A549 (cell line): ENCODE data around the gene STAT1. TPM values are rescaled to one million over a fixed set of nuclear protein-coding genes. Genes with fewer than 3 reads are reported as not detected.
"Not testable (repeated sequence)": the region's sequence is repeated elsewhere in the genome, so short reads cannot be mapped to it uniquely, and the experiment has no call there.

Source experiments
- ATAC-seq, 2 experiments: fragments of 200-7000 bp in 1 of 2; fragments of >200 bp in 1 of 2; cut with Nextera tagmentation in 1 of 2; cut with Tn5 transposase in 1 of 2; 3 replicates each; pipeline versions ENCODE4 v1.8.0 to v1.9.1; 2018 to 2020; ENCODE audit warnings: mild to moderate bottlenecking in 1 of 2, moderate library complexity in 1 of 2
- CTCF ChIA-PET: fragments of 300-600 bp; sonication (Branson Sonifier 250); formaldehyde crosslinking; extraction: SDS; loops from one replicate; lab custom pipeline; 2021; ENCODE audit warnings: antibody characterized with exemption, inconsistent platforms; lab: Yijun Ruan, JAX
- POLR2A ChIA-PET: fragments of 350-600 bp; formaldehyde crosslinking; extraction: SDS; loops from one replicate; lab custom pipeline; 2021; ENCODE audit warnings: antibody characterized with exemption, inconsistent platforms; lab: Yijun Ruan, JAX
- DNase-seq, 2 experiments: peaks; one replicate each; pipeline versions ENCODE4 v3.0.0 to v3.0.0-alpha.2; 2011 to 2016; ENCODE audit warnings: low read depth in 1 of 2, low spot score in 1 of 2
- FAIRE-seq: peaks from 2 replicates; lab custom pipeline; 2011; peaks lifted over from hg19 to GRCh38; lab: Jason Lieb, UNC
- H3K27ac ChIP-seq, 2 experiments: fragments of >200 bp; sonication (Bioruptor Twin); formaldehyde crosslinking; 3 replicates each; pipeline ENCODE4 v1.5.1; 2016 to 2017
- H3K4me1 ChIP-seq: fragments of >200 bp; sonication (Bioruptor Twin); formaldehyde crosslinking; 3 replicates; pipeline ENCODE4 v1.6.1; 2016
- H3K4me2 ChIP-seq: fragments of >200 bp; sonication (Bioruptor Twin); formaldehyde crosslinking; 3 replicates; pipeline ENCODE4 v1.6.1; 2016
- H3K4me3 ChIP-seq: fragments of >200 bp; sonication (Bioruptor Twin); formaldehyde crosslinking; 3 replicates; pipeline ENCODE4 v1.5.1; 2016
- H3K9me3 ChIP-seq: fragments of >200 bp; sonication (Bioruptor Twin); formaldehyde crosslinking; 3 replicates; pipeline ENCODE4 v1.6.1; 2016
- BHLHE40 ChIP-seq: IDR thresholded peaks from 2 replicates; pipeline ENCODE4 v1.6.1; 2012; ENCODE audit warnings: low read depth, low read length, inconsistent platforms
- CEBPB ChIP-seq, 2 experiments: fragments of >200 bp in 1 of 2; sonication (Bioruptor Twin) in 1 of 2; formaldehyde crosslinking in 1 of 2; IDR thresholded peaks; 2 replicates each; pipeline ENCODE4 v1.6.1; 2012 to 2016
- CHD2 ChIP-seq: fragments of 150-350 bp; IDR thresholded peaks from 2 replicates; pipeline ENCODE4 v1.6.1; 2014; ENCODE audit warnings: low read length; ENCODE audit not compliant: partially characterized antibody
- CTCF ChIP-seq: fragments of >200 bp; sonication (Bioruptor Twin); formaldehyde crosslinking; IDR thresholded peaks from 3 replicates; pipeline ENCODE4 v1.5.1; 2016
- EHMT2 ChIP-seq: fragments of 200-600 bp; sonication (generic); IDR thresholded peaks from 2 replicates; pipeline ENCODE4 v1.6.1; 2016; ENCODE audit warnings: antibody characterized with exemption, low read depth, mild to moderate bottlenecking, moderate library complexity
- HOXA7 ChIP-seq: fragments of 250-450 bp; sonication (Bioruptor Pico); IDR thresholded peaks from 2 replicates; pipeline ENCODE4 v1.5.0; 2020; ENCODE audit warnings: mild to moderate bottlenecking, moderate library complexity
- MAFK ChIP-seq: fragments of 450-650 bp; IDR thresholded peaks from 2 replicates; pipeline ENCODE4 v1.6.1; 2014; ENCODE audit not compliant: partially characterized antibody
- MAX ChIP-seq: IDR thresholded peaks from 2 replicates; pipeline ENCODE4 v1.6.1; 2012
- NFE2L2 ChIP-seq: fragments of 150-350 bp; conservative IDR thresholded peaks from 2 replicates; pipeline ENCODE4 v1.6.1; 2014; ENCODE audit warnings: low read length
- NPAS2 ChIP-seq: fragments of 250-450 bp; sonication (Bioruptor Pico); IDR thresholded peaks from 2 replicates; pipeline ENCODE4 v1.8.0; 2022; ENCODE audit warnings: mild to moderate bottlenecking, moderate library complexity, borderline replicate concordance
- PHF8 ChIP-seq: fragments of 200-600 bp; sonication (generic); IDR thresholded peaks from 2 replicates; pipeline ENCODE4 v1.6.1; 2016; ENCODE audit warnings: low read depth, mild to moderate bottlenecking, antibody characterized with exemption, moderate library complexity, borderline replicate concordance
- POLR2A ChIP-seq: IDR thresholded peaks from 2 replicates; pipeline ENCODE4 v1.6.1; 2012; ENCODE audit warnings: mild to moderate bottlenecking, low read length
- RAD21 ChIP-seq, 2 experiments: fragments of >200 bp in 1 of 2; sonication (Bioruptor Twin) in 1 of 2; formaldehyde crosslinking in 1 of 2; IDR thresholded peaks in 1 of 2; conservative IDR thresholded peaks in 1 of 2; 2 replicates in 1 of 2; 3 replicates in 1 of 2; pipeline ENCODE4 v1.6.1; 2012 to 2018; ENCODE audit warnings: inconsistent platforms in 1 of 2
- SMC3 ChIP-seq: fragments of >200 bp; sonication (Bioruptor Twin); formaldehyde crosslinking; IDR thresholded peaks from 3 replicates; pipeline ENCODE4 v1.6.1; 2018; ENCODE audit warnings: inconsistent platforms
- SREBF2 ChIP-seq: fragments of 450-650 bp; IDR thresholded peaks from 2 replicates; pipeline ENCODE4 v1.6.1; 2014; ENCODE audit warnings: mild to moderate bottlenecking, moderate library complexity
- USF2 ChIP-seq: fragments of 450-650 bp; IDR thresholded peaks from 2 replicates; pipeline ENCODE4 v1.6.1; 2014; ENCODE audit warnings: antibody characterized with exemption
- WGBS: methylation state at CpG from one replicate; pipeline ENCODE4 v1.1.6; 2017; ENCODE audit errors: missing lambda C conversion rate; 5-methylcytosine and 5-hydroxymethylcytosine counted together
- polyA plus RNA-seq, 4 experiments: library from polyadenylated mRNA; depleted of rRNA in 3 of 4; stranded (reverse); fragments of >200 nt; fragmentation: RNase III in 1 of 4; extraction: RNeasy Plus Mini Kit Qiagen cat#74134 plus additional on column Dnase treatment in 1 of 4; gene quantifications; 2 replicates in 3 of 4; 3 replicates in 1 of 4; pipeline ENCODE4 v1.2.3, GENCODE V29; 2011 to 2017

STAT1 gene
- polyA plus RNA-seq, 2 of the 4 experiments (the other 2 are of a cell fraction), result 105 to 182 TPM

GRCh38 chr2:190996338-190996946 is 17.5 kb downstream of the STAT1 start:
- Histone ChIP-seq H3K4me2 (no peak overlapping the region), H3K4me3 (no peak overlapping the region), H3K9me3 (no peaks in the 10 kb centered on the region), H3K4me1 (no peaks in the 10 kb centered on the region), H3K27ac (peak overlapping the region in 1 of 2 experiments; percentile 34; a peak in 2 of 6 replicates)
- FAIRE-seq (no peak), DNase-seq (peak; percentile 54 to 74), ATAC-seq (peak; percentile 93 to 95)
- 89% methylated on average over 5 of the region's 5 CpGs for WGBS
- CTCF ChIA-PET, result interaction anchor here (0.7 to 2.8 kb wide), 9 partner anchors 9 to 159 kb away, joined by 3 to 16 read pairs (median 4); no protein-coding TSS in a partner anchor
- POLR2A ChIA-PET, result no interaction called here
- TF ChIP-seq SMC3, result peak; percentile 63
- TF ChIP-seq CTCF, result peak; percentile 72
- peak; percentile 55 to 56; a peak in 4 of 5 replicates for TF ChIP-seq RAD21 (conservative IDR thresholded peaks at IDR 0.05 in 1 of 2, IDR thresholded peaks at IDR 0.05 in 1 of 2)
- TF ChIP-seq USF2, result no peak
- TF ChIP-seq MAX, result no peak
- TF ChIP-seq, all 56 proteins: peak for 3

- CTCF ChIA-PET, result interaction anchor here (1.5 to 2.8 kb wide), 2 partner anchors 7 to 20 kb away, joined by 4 to 16 read pairs; no protein-coding TSS in a partner anchor
- WGBS, result 94% methylated on average over 3 of the region's 3 CpGs
- H3K4me2 ChIP-seq, H3K4me3 ChIP-seq, DNase-seq, POLR2A ChIA-PET, ATAC-seq, H3K4me1 ChIP-seq, H3K27ac ChIP-seq, FAIRE-seq, H3K9me3 ChIP-seq: not testable (repeated sequence)
These were observed 18.7 kb downstream of the STAT1 start for GRCh38 chr2:190995315-190995714.

GRCh38 chr2:190994148-190994547 is 19.8 kb downstream of the STAT1 start:
- TF ChIP-seq CEBPB (IDR thresholded peaks at IDR 0.05) (no peak), SREBF2 (no peak), CHD2 (no peak), PHF8 (no peak), BHLHE40 (no peak), EHMT2 (no peak), NFE2L2 (no peak), HOXA7 (CRISPR knock-in tag) (no peak), NPAS2 (no peak)
- TF ChIP-seq, all 56 proteins: peak for 0
- H3K4me2 ChIP-seq, result no peak overlapping the region
- 93% methylated on average over 7 of the region's 7 CpGs for WGBS
- ChIA-PET POLR2A (no interaction called here), CTCF (interaction anchor here (0.8 to 1.5 kb wide), 3 partner anchors 10 to 161 kb away, joined by 3 to 4 read pairs (median 4); no protein-coding TSS in a partner anchor)
- ATAC-seq (no peak), FAIRE-seq (no peak), DNase-seq (no peak)
- no peaks in the 10 kb centered on the region for H3K9me3 ChIP-seq
- no peaks in the 10 kb centered on the region for H3K4me1 ChIP-seq
- no peak overlapping the region for H3K4me3 ChIP-seq
- H3K27ac ChIP-seq, result no peak overlapping the region

GRCh38 chr2:190993292-190993643 is 20.7 kb downstream of the STAT1 start:
- POLR2A ChIA-PET, result no interaction called here
- H3K27ac ChIP-seq, result no peak overlapping the region
- DNase-seq (no peak), ATAC-seq (no peak), FAIRE-seq (no peak)
- TF ChIP-seq MAFK (peak; percentile 56), POLR2A (no peak)
- H3K4me2 ChIP-seq, result no peak overlapping the region
- H3K9me3 ChIP-seq, result no peaks in the 10 kb centered on the region
- H3K4me3 ChIP-seq, result no peak overlapping the region
- WGBS, result 93% methylated on average over 6 of the region's 6 CpGs
- no peaks in the 10 kb centered on the region for H3K4me1 ChIP-seq
- CTCF ChIA-PET, result interaction anchor here (1.3 to 1.5 kb wide), 2 partner anchors 29 to 162 kb away, joined by 4 read pairs; no protein-coding TSS in a partner anchor
